ENCODE data around the gene UST.

Gene UST

DNA sequence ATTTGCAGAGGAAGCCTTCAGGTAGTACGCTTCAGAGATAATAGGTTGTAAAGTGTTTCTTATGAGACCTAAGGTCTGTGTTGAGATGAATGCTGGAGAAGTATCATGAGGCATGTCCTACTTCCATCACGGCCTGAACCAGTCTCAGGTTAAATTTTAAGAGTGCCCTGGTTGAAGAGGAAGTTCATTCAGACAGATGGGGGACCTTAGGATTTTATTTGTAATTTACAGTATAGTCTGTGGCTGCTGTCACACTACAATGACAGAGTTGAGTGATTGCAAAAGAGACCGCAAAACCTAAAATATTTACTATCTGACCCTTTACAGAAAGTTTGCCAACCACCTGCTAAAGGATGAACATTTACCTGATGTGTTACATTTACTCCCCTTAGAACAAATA, 70.9 kb downstream of the UST start:
- DNase-seq (ENCODE audit: low spot score), result no peak
- TF ChIP-seq, protein P1, sequence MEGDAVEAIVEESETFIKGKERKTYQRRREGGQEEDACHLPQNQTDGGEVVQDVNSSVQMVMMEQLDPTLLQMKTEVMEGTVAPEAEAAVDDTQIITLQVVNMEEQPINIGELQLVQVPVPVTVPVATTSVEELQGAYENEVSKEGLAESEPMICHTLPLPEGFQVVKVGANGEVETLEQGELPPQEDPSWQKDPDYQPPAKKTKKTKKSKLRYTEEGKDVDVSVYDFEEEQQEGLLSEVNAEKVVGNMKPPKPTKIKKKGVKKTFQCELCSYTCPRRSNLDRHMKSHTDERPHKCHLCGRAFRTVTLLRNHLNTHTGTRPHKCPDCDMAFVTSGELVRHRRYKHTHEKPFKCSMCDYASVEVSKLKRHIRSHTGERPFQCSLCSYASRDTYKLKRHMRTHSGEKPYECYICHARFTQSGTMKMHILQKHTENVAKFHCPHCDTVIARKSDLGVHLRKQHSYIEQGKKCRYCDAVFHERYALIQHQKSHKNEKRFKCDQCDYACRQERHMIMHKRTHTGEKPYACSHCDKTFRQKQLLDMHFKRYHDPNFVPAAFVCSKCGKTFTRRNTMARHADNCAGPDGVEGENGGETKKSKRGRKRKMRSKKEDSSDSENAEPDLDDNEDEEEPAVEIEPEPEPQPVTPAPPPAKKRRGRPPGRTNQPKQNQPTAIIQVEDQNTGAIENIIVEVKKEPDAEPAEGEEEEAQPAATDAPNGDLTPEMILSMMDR (IDR thresholded peaks at IDR 0.05; ENCODE audit: extremely low read depth, missing control alignments), result no peak

DNA sequence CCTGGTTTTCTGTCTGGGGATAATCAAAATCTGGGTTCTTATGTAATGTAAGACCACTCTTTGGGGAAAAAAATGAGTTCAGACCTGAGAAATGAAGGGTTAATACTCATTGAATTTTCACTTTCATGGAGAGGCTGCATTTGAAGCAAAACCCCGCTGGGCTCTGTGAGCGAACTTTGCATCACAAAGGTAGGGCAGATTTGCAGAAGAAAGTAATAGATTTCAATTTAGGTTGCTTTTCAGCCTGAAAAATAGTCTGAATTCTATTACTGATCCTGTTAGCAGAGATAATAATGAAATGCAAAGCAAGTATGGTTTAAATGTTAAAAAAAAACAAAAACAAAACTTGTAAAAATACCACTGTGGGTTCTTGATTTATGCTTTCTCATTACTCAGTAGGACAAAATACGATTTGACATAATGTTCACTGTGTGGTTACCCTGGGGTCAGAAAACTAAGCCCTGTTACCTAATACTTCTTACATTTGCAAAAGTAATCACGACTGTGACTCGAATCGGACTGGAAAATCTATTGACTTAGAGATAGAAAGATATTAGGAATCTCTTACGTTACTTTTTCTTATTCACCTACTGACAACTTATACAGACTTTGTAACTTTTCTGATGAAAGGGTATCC, 72.2 kb downstream of the UST start:
- DNase-seq (ENCODE audit: low spot score), result no peak
- TF ChIP-seq, protein P1 (IDR thresholded peaks at IDR 0.05; ENCODE audit: extremely low read depth, missing control alignments), result no peak

DNA sequence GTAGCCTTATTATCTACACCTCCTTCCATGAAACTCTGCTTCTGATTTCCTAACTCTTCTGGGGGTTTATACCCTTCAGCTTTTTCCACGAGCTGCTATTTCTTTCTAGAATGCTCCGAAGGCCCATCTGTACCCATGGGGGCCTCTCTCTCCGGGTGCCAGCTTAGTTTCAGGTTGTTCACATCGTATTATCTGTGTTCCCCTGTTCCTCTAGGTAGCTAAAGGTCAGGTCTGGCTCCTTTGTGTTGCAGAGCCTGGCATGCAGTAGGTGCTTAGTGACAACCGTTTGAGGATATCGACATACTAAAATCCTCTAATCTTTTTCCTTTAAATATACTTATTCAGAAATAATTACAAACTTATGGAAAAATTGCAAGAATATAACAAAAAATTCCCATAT, 73.0 kb downstream of the UST start:
- DNase-seq (ENCODE audit: low spot score), result no peak
- TF ChIP-seq, protein P1 (IDR thresholded peaks at IDR 0.05; ENCODE audit: extremely low read depth, missing control alignments), result no peak

DNA sequence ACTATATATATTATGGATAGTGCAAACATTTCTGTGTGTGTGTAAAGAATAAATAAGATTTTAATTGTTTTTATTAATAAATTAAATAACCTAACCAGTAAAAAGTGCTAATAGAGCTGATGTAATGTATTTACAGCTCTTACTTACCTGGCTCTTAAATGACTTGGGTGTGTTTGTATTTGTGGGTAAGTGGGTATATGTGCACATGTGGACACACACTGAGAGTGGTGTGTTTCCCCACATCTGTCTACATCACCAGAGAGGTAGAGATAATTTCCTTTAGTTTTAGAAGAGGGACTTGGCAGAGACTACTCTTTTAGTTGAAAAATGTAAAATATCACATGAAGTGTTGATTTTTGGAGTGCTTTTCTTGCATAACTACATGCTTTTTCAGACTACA, 76.0 kb downstream of the UST start:
- TF ChIP-seq, protein P1 (IDR thresholded peaks at IDR 0.05; ENCODE audit: extremely low read depth, missing control alignments), result no peak

DNA sequence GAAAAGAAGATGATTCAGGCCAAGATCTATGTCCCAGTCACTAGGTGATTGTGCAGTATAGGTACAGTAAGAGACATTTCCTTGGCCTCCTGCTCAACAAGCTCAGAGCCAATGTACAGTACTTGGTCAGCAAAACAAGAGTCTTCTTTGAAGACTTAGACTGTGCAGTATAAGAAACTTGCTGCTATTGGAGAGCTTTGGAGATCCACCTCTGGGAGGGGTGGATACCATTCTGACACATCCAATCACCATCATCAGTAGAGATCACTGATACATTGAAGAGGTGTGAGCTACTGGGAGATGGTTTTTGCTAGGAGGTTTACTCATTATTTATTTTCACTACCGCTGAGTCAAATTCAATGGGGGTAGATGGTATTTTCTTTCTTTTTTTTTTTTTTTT, 77.5 kb downstream of the UST start:
- TF ChIP-seq, protein P1 (IDR thresholded peaks at IDR 0.05; ENCODE audit: extremely low read depth, missing control alignments), result no peak
- DNase-seq (ENCODE audit: low spot score), result no peak

More for the DNA sequence above, 76.0 kb downstream of the UST start:
- DNase-seq (ENCODE audit: low spot score), result no peak

DNA sequence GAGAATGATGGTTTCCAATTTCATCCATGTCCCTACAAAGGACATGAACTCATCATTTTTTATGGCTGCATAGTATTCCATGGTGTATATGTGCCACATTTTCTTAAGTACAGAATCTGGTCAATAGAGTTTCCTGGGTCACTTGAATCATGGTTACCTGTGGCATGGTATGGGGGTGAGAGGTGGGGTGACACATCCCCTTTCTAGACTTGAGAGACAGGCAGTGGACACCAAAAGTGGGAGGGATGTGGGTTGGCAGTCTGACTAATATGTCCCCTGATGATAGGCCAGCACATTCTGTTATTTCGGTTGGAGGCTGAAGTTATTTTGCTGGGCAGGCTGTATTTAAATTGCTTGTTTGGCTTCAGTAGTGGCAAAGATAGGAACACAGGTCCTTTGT, 78.1 kb downstream of the UST start:
- DNase-seq (ENCODE audit: low spot score), result no peak
- TF ChIP-seq, protein P1 (IDR thresholded peaks at IDR 0.05; ENCODE audit: extremely low read depth, missing control alignments), result no peak

DNA sequence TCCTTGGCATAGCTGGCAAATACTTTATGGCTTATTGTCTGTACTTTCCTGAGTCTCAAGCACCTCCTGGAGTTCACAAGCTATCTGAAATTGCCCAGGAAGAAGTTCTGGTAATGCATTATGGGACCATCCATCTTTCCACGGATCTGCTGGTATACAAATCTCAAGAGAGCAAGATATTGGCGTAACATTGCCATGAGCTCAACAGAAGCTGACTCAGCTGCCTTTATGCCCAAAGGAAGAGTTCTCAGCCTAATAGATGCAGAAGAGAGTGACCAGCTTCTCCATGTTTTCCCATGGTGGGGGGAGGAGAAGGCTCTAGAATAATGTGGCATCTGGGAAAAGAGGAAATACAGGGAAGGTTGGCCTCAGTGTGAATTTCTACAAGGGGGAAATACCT, 78.7 kb downstream of the UST start:
- TF ChIP-seq, protein P1 (IDR thresholded peaks at IDR 0.05; ENCODE audit: extremely low read depth, missing control alignments), result no peak

More for the DNA sequence above, 78.7 kb downstream of the UST start:
- DNase-seq (ENCODE audit: low spot score), result no peak

All from GM20000 (cell line).